Fibroblast of mammary gland (primary cell): ENCODE measurements around the gene TMEM18.

Experiments used
- DNase-seq: peaks from one replicate; pipeline ENCODE4 v3.0.0-alpha.2; 2010; ENCODE audit warnings: low read depth
- H3K4me3 ChIP-seq: 2 replicates; pipeline ENCODE4 v1.5.1; 2011; ENCODE audit warnings: low read depth, mild to moderate bottlenecking, low read length, moderate library complexity; ENCODE audit not compliant: control insufficient read depth
- CTCF ChIP-seq: conservative IDR thresholded peaks from 2 replicates; pipeline ENCODE4 v1.5.1; 2011; ENCODE audit warnings: low read depth, low read length, inconsistent platforms; ENCODE audit not compliant: control insufficient read depth, insufficient read depth

The TMEM18 gene

GRCh38 chr2:636641-637405 lies 40.4 kb downstream of the TMEM18 start:
- peak; percentile 57 for DNase-seq
- peak; percentile 70 for TF ChIP-seq CTCF
- H3K4me3 ChIP-seq = no peak overlapping the region

GRCh38 chr2:635687-636621 lies 41.3 kb downstream of the TMEM18 start:
- DNase-seq = no peak
- no peak for TF ChIP-seq CTCF
- no peak overlapping the region for H3K4me3 ChIP-seq

- no peak for DNase-seq
- H3K4me3 ChIP-seq = no peak overlapping the region
- no peak for TF ChIP-seq CTCF
Observed at GRCh38 chr2:634636-635388, 42.4 kb downstream of the TMEM18 start.

- no peak for DNase-seq
- H3K4me3 ChIP-seq = no peak overlapping the region
- no peak for TF ChIP-seq CTCF
Observed at GRCh38 chr2:634041-634440, 43.2 kb downstream of the TMEM18 start.

GRCh38 chr2:633371-633770 lies 43.8 kb downstream of the TMEM18 start:
- DNase-seq = no peak
- no peak overlapping the region for H3K4me3 ChIP-seq
- no peak for TF ChIP-seq CTCF

GRCh38 chr2:632471-632870 lies 44.7 kb downstream of the TMEM18 start:
- no peak overlapping the region for H3K4me3 ChIP-seq
- TF ChIP-seq CTCF = no peak
- no peak for DNase-seq
